A549 (cell line): Measurements from ENCODE around the gene ZC3H18.
"Not testable (repeated sequence)": the region's sequence is repeated elsewhere in the genome, so short reads cannot be mapped to it uniquely, and the experiment has no call there.

Experiments used
- BHLHE40 ChIP-seq: IDR thresholded peaks from 2 replicates; pipeline ENCODE4 v1.6.1; 2012; ENCODE audit warnings: low read depth, low read length, inconsistent platforms
- EP300 ChIP-seq, 2 experiments: fragments of >200 bp; sonication (Bioruptor Twin); formaldehyde crosslinking; IDR thresholded peaks; 2 replicates in 1 of 2; 3 replicates in 1 of 2; pipeline ENCODE4 v1.6.1; 2016 to 2017
- FOSL2 ChIP-seq, 2 experiments: fragments of 450-650 bp in 1 of 2; fragments of >200 bp in 1 of 2; sonication (Bioruptor Twin) in 1 of 2; formaldehyde crosslinking; IDR thresholded peaks; 2 replicates each; pipeline versions ENCODE4 v1.5.0 to v1.6.1; 2016 to 2020; ENCODE audit warnings: mild to moderate bottlenecking in 1 of 2, moderate library complexity in 1 of 2
- JUNB ChIP-seq: fragments of >200 bp; sonication (Bioruptor Twin); formaldehyde crosslinking; IDR thresholded peaks from 2 replicates; pipeline ENCODE4 v1.6.1; 2016
- POLR2A ChIP-seq: IDR thresholded peaks from 2 replicates; pipeline ENCODE4 v1.6.1; 2012; ENCODE audit warnings: mild to moderate bottlenecking, low read length
- RARB ChIP-seq: fragments of 250-450 bp; sonication (Bioruptor Pico); IDR thresholded peaks from 2 replicates; pipeline ENCODE4 v1.8.0; 2021; ENCODE audit warnings: mild to moderate bottlenecking, moderate library complexity
- RFX5 ChIP-seq: fragments of 450-650 bp; IDR thresholded peaks from 2 replicates; pipeline ENCODE4 v1.7.1; 2014; ENCODE audit warnings: antibody characterized with exemption, mild to moderate bottlenecking, moderate library complexity

- TF ChIP-seq RFX5; BHLHE40; POLR2A; JUNB; EP300 (IDR thresholded peaks at IDR 0.05); FOSL2 (IDR thresholded peaks at IDR 0.05); FOSL2 (CRISPR knock-in tag; IDR thresholded peaks at IDR 0.05); RARB: not testable (repeated sequence)
Observed at GRCh38 chr16:88669493-88669892, 99.3 kb downstream of the ZC3H18 start.
